Astrocyte (in vitro differentiated cells and primary cell): Measurements from ENCODE around the gene PNPLA3. TPM values are rescaled to one million over a fixed set of nuclear protein-coding genes. Genes with fewer than 3 reads are reported as not detected.

Source experiments
- DNase-seq: peaks from one replicate; pipeline ENCODE4 v3.0.0-alpha.2; 2010; ENCODE audit warnings: low read depth
- FAIRE-seq: peaks from 2 replicates; lab custom pipeline; 2011; peaks lifted over from hg19 to GRCh38; lab: Jason Lieb, UNC
- H2AFZ ChIP-seq: 2 replicates; pipeline ENCODE4 v1.6.0; 2012; ENCODE audit warnings: low read depth, low read length, inconsistent platforms
- H3K27ac ChIP-seq: 2 replicates; pipeline ENCODE4 v1.5.1; 2011; ENCODE audit warnings: low read depth, low read length, inconsistent platforms
- H3K27me3 ChIP-seq: 2 replicates; pipeline ENCODE4 v1.6.0; 2011; ENCODE audit warnings: low read length, inconsistent platforms; ENCODE audit not compliant: insufficient read depth
- H3K36me3 ChIP-seq: 2 replicates; pipeline ENCODE4 v1.5.1; 2011; ENCODE audit warnings: low read length, inconsistent platforms; ENCODE audit not compliant: insufficient read depth
- H3K4me1 ChIP-seq: 2 replicates; pipeline ENCODE4 v1.5.1; 2011; ENCODE audit warnings: low read length, inconsistent platforms; ENCODE audit not compliant: insufficient read depth
- H3K4me2 ChIP-seq: 2 replicates; pipeline ENCODE4 v1.6.0; 2012; ENCODE audit warnings: low read length, inconsistent platforms
- H3K4me3 ChIP-seq: 2 replicates; pipeline ENCODE4 v1.5.1; 2011; ENCODE audit warnings: low read depth, mild to moderate bottlenecking, low read length, inconsistent platforms; ENCODE audit not compliant: insufficient read depth
- H3K79me2 ChIP-seq: 2 replicates; pipeline ENCODE4 v1.6.0; 2012; ENCODE audit warnings: mild to moderate bottlenecking, low read length, inconsistent platforms; ENCODE audit not compliant: insufficient read depth
- H3K9ac ChIP-seq: 2 replicates; pipeline ENCODE4 v1.6.0; 2012; ENCODE audit warnings: mild to moderate bottlenecking, low read length, inconsistent platforms
- H3K9me3 ChIP-seq: 2 replicates; pipeline ENCODE4 v1.5.1; 2012; ENCODE audit warnings: low read depth, mild to moderate bottlenecking, low read length, inconsistent platforms; ENCODE audit not compliant: insufficient read depth
- H4K20me1 ChIP-seq: 2 replicates; pipeline ENCODE4 v1.6.0; 2012; ENCODE audit warnings: low read length, inconsistent platforms; ENCODE audit not compliant: insufficient read depth
- H3K27ac Mint-ChIP-seq: one replicate; pipeline ENCODE4 v1.8.0; 2021; ENCODE audit warnings: mild to moderate bottlenecking, mixed read lengths; ENCODE audit not compliant: unreplicated experiment
- H3K27me3 Mint-ChIP-seq: one replicate; pipeline ENCODE4 v1.8.0; 2021; ENCODE audit warnings: low read depth, mixed read lengths; ENCODE audit not compliant: unreplicated experiment
- H3K36me3 Mint-ChIP-seq: one replicate; pipeline ENCODE4 v1.8.0; 2021; ENCODE audit warnings: low read depth, mixed read lengths; ENCODE audit not compliant: unreplicated experiment
- H3K4me1 Mint-ChIP-seq: one replicate; pipeline ENCODE4 v1.8.0; 2021; ENCODE audit warnings: low read depth, mixed read lengths; ENCODE audit not compliant: unreplicated experiment
- H3K4me3 Mint-ChIP-seq: one replicate; pipeline ENCODE4 v1.8.0; 2021; ENCODE audit warnings: mild to moderate bottlenecking, moderate library complexity, mixed read lengths; ENCODE audit not compliant: unreplicated experiment
- H3K9me3 Mint-ChIP-seq: one replicate; pipeline ENCODE4 v1.8.0; 2021; ENCODE audit warnings: mild to moderate bottlenecking, mixed read lengths; ENCODE audit not compliant: unreplicated experiment
- CTCF ChIP-seq: IDR thresholded peaks from 2 replicates; pipeline ENCODE4 v1.5.1; 2011; ENCODE audit warnings: low read depth, mild to moderate bottlenecking, inconsistent platforms, low read length, moderate library complexity; ENCODE audit not compliant: insufficient read depth
- EZH2 ChIP-seq: IDR thresholded peaks from 2 replicates; pipeline ENCODE4 v1.6.1; 2012; ENCODE audit warnings: mild to moderate bottlenecking, low read length, inconsistent platforms; ENCODE audit not compliant: insufficient read depth
- total RNA-seq: library from RNA; stranded (reverse); gene quantifications from 2 replicates; pipeline ENCODE4 v1.2.1, GENCODE V29; 2021

Gene PNPLA3
- total RNA-seq, 1 donor from 2014 or later, result 10.8 TPM

GRCh38 chr22:43881091-43882061 lies 42.2 kb upstream of the PNPLA3 start:
- Histone ChIP-seq H3K27me3 (peaks cover 6% of the 10 kb centered on the region), H3K4me1 (no peaks in the 10 kb centered on the region), H3K4me2 (no peak overlapping the region), H3K36me3 (no peaks in the 10 kb centered on the region), H3K27ac (no peak overlapping the region), H4K20me1 (no peaks in the 10 kb centered on the region), H3K9me3 (no peaks in the 10 kb centered on the region), H3K9ac (no peak overlapping the region), H2AFZ (no peak overlapping the region), H3K4me3 (no peak overlapping the region), H3K79me2 (no peaks in the 10 kb centered on the region)
- Mint-ChIP-seq H3K27me3 (peaks cover 36% of the 10 kb centered on the region), H3K4me1 (no peaks in the 10 kb centered on the region), H3K4me3 (no peak overlapping the region), H3K27ac (no peak overlapping the region), H3K9me3 (no peaks in the 10 kb centered on the region), H3K36me3 (peaks cover 2% of the 10 kb centered on the region)
- TF ChIP-seq EZH2 (no peak), CTCF (no peak)
- DNase-seq, result no peak
- no peak for FAIRE-seq

- Histone ChIP-seq H3K9ac (no peak overlapping the region), H3K9me3 (no peaks in the 10 kb centered on the region), H3K4me2 (no peak overlapping the region), H3K4me1 (no peaks in the 10 kb centered on the region), H3K27ac (no peak overlapping the region), H3K4me3 (no peak overlapping the region), H3K27me3 (peaks cover 8% of the 10 kb centered on the region), H2AFZ (no peak overlapping the region), H3K79me2 (no peaks in the 10 kb centered on the region), H3K36me3 (no peaks in the 10 kb centered on the region), H4K20me1 (no peaks in the 10 kb centered on the region)
- no peak for FAIRE-seq
- no peak for TF ChIP-seq EZH2
- no peak for TF ChIP-seq CTCF
- no peak overlapping the region for H3K27ac Mint-ChIP-seq
- no peaks in the 10 kb centered on the region for H3K4me1 Mint-ChIP-seq
- H3K36me3 Mint-ChIP-seq, result peaks cover 2% of the 10 kb centered on the region
- no peak for DNase-seq
- peaks cover 3% of the 10 kb centered on the region for H3K9me3 Mint-ChIP-seq
- H3K27me3 Mint-ChIP-seq, result peaks cover 37% of the 10 kb centered on the region
- no peak overlapping the region for H3K4me3 Mint-ChIP-seq
Measured at GRCh38 chr22:43882122-43882767, 41.4 kb upstream of the PNPLA3 start.
